HL-60/S4 treated with phorbol 12-myristate 13-acetate at 8.2 ng/mL for 4 days and 3 days (cell line): ENCODE measurements around the gene SKAP2.

Experiments used
- in situ Hi-C: fragments of 300-500 bp; cut with MboI; formaldehyde crosslinking; loops from 2 replicates; pipeline ENCODE4 v1.15.0; 2022; ENCODE audit warnings: low sequenced_read_pairs

SKAP2 gene

DNA sequence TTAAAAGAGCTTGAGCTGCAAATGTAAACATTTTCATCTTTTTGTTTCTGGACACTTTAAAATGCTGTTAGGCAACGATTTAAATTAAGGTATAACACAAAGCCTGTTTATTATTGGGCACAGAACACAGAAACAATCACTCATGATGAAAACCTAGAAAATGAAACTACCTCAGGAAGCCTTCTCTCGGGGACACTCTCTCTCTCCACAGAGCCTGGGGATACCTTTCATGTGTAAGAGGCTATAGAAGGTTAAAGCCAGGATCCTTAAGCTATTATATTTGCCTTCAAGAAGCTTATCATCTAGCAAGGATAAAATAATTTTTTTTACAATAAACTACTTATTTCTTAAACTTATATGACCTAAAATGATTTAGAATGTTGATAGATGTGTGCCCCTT, 194.1 kb downstream of the SKAP2 start:
- in situ Hi-C loops: loop anchor here (25.0 kb wide), 2 partner anchors 308 to 783 kb away; no protein-coding TSS in a partner anchor

DNA sequence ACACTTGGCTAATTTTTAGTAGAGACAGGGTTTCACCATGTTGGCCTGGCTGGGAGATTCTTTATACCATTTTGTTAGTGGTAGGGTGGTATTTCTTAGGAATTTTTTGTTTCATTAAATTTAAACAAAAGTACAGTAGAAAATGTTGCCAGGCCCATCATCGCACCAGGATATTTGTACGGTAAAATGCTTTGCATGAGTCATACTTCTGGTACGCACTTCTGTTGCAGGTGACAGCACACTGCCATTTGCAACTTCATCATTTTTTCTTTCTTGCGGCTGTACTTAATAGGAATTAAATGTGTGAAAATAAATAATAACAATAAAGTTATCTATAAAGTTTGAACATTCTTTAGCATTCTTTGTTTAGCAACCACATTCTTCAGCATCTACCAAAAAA, 195.6 kb downstream of the SKAP2 start:
- in situ Hi-C loops: loop anchor here (25.0 kb wide), 2 partner anchors 307 to 782 kb away; no protein-coding TSS in a partner anchor

DNA sequence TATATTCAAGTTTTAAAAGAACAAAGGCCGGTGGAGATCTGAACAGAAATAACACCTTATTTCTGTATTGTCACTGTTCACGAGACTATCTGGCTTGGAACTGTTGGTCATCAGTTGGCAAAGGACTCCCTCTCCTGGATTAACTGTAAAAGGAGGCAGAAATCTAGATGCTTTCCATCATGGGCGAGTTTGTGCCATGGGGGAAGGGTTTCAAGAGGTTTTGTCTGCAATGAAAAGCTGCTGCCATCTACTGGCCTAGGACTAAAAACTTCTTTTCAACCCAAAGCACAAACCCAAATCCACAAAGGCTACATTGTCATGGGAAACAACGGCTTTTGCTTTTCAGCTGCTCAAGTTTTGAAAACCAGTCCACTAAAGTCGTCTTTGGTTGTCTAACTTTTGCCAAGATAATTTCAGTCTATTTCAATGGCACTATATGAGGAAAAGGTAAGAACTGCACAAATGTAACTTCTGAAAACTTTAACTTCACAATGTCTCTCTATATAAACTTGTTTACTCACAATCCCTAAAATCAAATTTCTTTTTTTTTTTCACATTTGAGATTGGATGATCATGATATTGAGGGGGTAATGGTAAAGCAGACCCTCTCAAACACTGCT, 196.8 kb downstream of the SKAP2 start:
- in situ Hi-C loops: loop anchor here (25.0 kb wide), 2 partner anchors 305 to 780 kb away; no protein-coding TSS in a partner anchor

DNA sequence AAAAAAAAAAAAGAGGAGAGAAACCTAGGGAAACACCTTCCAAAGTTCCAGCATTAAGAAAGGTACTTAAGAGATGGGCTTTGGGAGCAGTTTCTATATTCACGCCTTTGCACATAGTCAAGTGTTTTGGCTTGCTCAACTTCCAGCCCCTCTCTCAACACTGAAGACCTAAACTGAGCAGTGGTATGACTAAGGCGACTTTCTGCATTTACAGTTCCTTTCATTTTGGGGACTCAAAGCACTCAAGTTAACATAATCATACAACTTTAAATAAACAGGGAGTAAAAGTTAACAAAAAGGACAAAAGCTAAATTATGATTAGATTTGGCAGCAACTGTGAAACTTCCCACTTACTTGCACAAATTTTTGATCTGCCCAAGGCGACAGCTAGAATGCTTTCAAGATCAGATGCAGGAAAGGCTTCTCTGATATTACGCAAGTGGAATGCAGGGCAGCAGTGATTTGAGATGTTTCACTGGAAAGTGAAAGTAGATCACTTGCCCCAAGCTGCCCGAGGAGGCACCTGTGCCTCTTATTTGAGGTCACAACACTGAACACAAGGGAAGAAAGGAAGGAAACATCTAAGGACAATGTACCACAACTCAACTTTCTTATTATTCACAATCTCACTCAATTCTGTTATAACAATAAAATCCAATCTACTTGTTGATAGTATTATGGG, 199.5 kb downstream of the SKAP2 start:
- in situ Hi-C loops: loop anchor here (25.0 kb wide), 2 partner anchors 303 to 778 kb away; no protein-coding TSS in a partner anchor

DNA sequence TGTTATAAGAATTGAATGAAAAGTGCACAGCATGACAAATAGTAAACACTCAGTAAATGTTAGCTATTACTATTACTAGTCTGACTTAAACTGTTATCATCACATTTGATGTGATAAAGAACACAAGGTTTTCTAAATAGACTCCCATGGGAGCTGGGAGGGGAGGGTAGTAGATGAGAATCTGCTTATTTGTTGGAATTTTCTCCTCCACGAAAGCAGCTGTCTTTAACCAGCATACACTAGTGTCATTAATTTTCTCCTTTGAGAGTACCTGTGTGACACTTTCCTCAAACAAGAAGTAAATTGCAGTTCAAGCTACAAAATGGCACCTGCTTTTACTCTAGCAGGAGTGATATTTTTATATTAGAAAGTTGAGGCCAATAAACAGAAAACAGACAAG, 200.1 kb downstream of the SKAP2 start:
- in situ Hi-C loops: loop anchor here (25.0 kb wide), 2 partner anchors 302 to 777 kb away; no protein-coding TSS in a partner anchor

DNA sequence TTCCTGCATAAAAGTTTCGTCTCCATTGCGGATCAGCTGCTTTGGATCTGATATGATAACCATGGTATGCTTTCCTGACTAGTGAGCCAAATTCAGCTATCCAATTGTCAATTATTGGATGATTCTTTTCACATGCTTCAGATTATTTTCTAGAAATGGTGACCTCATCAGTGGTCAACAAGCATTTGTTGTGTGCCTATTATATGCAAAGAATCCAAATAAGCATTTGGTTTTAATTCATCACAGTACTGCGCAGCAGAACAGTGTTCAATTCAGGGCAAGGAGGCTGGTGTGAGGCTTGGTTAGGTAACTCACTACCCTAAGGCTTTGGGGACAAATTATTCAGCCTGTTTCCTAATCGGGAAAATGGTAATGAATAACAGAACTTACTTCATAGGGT, 200.5 kb downstream of the SKAP2 start:
- in situ Hi-C loops: loop anchor here (25.0 kb wide), 2 partner anchors 302 to 777 kb away; no protein-coding TSS in a partner anchor

DNA sequence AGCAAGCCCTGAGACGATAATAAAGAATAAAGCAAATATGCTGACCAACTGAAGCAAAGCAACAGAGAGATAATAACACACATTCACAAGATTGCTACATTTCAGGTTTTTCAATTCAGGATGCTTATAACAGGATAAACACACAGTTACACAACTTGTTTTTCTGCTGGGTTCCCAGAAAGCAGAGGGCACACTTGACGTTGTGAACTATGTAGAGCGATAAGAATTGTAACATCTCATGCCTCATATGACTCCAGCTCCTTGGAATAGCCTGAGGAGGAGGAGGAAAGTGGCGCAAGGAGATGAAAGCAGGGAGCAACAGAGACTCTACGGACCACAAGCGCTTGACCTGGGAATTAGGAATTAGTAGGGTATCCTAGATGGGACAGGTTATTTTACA, 201.7 kb downstream of the SKAP2 start:
- in situ Hi-C loops: loop anchor here (25.0 kb wide), 2 partner anchors 300 to 775 kb away; no protein-coding TSS in a partner anchor

DNA sequence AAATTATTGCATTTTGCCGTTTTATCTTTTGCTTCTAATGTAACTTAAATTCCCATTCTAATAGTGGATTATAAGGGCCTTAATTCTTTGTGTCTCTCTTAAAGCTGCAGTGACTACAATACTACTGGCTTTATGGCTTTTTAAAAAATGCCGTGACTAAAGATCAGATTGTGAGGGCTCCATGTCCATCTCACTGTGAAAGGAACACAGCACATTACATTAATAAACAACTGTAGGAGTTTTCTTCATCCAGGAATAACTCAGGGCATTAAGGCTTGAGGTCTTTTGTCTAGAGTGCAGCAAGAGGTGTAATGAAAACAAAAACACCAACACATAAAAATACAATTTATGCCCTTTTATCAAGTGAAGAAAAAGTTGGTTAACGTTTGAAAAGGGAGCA, 205.3 kb downstream of the SKAP2 start:
- in situ Hi-C loops: loop anchor here (25.0 kb wide), 2 partner anchors 297 to 772 kb away; no protein-coding TSS in a partner anchor

DNA sequence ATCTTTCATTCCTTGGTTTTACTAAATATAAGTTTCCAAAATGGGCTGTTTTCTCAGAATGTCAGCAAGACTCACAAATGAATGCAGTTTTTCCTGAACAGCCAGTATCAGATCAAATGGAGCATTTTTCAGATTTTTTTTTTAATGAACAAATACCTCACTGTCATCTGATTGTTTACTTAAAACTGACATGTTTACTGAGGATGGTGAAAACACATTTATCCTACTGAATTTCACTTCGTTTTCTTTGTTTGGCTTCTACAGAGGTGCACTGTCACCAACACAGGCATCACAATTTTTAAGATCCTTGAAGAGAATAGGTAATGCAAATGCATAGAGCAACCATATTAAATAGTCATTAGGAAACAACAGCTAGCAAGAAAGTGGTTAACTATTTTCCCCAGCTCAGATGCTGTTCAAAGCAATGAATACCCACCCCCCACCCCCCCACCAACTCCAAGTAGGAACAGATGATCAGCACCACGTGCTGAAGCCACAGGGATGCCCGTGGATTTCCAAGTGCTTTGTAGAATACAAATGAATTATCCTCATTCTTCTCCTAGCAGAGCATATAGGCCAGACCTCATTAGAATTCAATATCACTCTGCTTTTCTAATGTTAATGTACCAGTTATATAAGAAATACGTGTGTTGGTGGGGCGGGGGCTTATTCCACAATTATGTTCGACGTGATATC, 205.9 kb downstream of the SKAP2 start:
- in situ Hi-C loops: loop anchor here (25.0 kb wide), 2 partner anchors 296 to 771 kb away; no protein-coding TSS in a partner anchor

DNA sequence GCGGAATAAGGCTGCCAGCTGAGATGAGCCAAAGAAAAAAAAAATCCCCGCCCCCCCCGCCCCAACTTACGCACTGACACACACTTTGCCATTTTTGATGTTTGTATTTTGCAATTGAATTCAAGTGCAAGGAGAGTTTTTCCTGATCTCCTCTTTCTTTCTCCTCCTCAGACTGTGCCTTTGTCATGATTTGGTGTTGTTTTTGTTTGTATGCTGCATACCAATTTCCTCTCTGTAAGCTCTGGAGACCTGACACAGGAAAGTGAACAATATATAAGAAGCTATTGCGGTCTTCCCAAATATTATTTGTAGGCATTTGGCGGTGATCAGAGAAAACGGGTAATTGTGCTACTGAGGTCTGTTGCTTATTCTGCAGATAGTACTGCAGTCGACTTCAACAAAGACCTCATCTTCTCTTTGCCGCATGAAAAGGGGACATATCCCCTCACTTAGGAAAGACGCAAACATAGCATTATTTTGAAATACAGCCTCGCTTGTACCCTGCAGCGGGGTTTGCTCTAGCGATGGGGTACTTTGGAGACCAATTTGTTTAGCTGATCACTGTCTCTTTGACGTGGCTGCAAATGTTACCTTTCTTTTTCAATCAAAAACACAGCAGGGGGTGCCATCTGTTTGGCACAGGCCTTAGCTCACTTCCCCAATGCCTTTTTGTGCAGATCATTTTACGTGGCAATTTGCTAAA, 206.6 kb downstream of the SKAP2 start:
- in situ Hi-C loops: loop anchor here (25.0 kb wide), 2 partner anchors 296 to 771 kb away; no protein-coding TSS in a partner anchor

DNA sequence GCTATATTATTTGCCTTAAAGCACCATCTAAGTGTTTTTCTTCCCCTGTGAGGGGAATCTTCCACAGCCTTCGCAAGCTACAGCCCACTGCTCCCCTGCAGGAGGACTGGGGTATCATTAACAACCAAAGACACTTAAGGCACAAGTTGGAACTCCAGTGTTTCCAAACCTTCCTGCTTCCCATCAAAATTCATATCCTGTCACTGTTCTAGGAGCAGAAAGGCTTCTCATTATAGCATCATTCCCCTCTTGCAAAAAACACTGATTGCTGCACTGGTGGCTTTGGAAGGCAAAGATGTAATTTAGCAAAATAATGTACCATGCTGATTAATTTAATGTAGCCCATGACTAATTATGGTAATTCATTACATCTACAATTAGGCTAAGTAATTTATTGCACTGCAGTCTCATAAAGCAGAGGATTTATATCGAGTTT, 207.2 kb downstream of the SKAP2 start:
- in situ Hi-C loops: loop anchor here (25.0 kb wide), 2 partner anchors 295 to 770 kb away; no protein-coding TSS in a partner anchor

DNA sequence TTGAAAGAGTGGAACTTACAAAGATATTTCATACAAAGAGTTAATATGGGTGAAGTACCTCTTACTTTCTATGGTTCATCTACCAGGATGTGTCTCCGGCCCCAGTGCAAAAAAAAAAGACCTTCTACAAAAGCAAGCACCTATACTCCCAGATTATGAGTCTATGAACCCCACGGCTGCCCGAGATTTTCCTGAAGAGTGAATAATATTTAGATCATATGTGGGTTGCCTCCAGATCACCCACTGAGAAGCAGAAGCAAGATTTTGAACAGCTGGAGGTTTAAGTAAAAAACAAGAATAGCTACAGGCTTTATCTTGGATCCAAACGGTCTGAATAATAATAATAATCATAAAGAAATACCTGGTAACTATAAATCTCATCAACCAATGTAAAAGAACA, 207.7 kb downstream of the SKAP2 start:
- in situ Hi-C loops: loop anchor here (25.0 kb wide), 2 partner anchors 294 to 769 kb away; no protein-coding TSS in a partner anchor

DNA sequence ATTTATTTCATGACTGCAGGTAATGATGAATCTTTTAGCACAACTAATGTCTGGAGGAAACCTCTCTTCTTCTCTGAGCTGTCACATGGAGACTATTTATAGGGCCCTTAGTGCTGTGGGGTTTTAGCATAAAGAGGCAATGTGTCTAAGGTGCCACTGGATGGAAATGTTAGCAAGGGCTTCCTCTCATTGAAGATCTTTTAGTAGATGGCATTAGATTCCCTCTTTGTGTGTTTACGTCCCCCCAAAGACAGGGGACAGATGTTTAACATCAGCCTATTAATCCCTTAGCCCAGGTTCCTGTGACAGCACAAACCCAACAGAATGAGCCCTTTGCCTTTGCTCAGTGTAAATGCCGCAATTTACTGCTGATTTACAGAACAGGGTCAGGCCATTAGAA, 208.6 kb downstream of the SKAP2 start:
- in situ Hi-C loops: loop anchor here (25.0 kb wide), 2 partner anchors 293 to 768 kb away; no protein-coding TSS in a partner anchor

DNA sequence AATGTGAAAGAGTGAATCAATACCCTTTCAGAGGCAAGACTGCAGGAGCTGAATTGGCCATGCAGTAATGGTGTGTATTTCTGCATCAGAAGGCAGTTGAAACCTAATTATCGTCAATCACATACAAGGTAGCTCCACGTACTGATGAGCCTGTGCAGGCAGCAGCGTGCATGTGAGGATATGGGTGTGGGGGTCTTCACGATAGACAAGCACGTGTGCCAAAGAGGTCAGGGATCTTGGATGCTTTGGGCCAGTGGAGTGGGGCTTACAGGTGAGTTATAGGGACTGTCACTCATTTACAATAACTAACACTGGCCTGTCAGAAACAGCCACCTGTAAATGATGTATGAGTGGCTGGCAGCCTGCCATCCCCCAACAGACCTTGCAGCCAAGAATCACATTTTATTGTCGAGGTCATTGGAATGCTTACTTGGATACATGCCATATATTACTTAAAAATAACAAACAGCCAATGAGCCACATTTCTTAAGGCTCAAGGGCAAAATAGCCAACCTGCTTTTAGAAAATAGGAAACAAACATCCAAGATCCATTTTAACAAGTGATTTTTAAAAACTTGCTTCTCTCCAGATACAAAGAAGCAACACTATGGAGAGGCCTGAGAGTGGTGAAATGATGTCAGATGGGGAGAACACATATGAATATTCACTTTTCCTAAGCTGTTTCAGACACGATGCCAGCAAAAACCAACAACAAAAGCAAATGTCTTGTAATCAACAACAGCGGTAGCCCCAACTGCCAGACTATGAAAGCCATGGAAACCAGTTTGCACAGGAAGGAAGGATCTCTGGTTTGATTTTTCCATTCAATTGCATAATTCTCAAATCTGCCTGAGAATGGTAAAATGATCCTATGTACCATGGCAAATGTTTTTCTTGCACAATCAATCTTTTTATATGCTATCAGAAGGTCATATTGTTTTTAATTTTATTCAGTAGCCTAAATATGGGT, 210.7 kb downstream of the SKAP2 start:
- in situ Hi-C loops: loop anchor here (25.0 kb wide), 2 partner anchors 291 to 766 kb away; no protein-coding TSS in a partner anchor

DNA sequence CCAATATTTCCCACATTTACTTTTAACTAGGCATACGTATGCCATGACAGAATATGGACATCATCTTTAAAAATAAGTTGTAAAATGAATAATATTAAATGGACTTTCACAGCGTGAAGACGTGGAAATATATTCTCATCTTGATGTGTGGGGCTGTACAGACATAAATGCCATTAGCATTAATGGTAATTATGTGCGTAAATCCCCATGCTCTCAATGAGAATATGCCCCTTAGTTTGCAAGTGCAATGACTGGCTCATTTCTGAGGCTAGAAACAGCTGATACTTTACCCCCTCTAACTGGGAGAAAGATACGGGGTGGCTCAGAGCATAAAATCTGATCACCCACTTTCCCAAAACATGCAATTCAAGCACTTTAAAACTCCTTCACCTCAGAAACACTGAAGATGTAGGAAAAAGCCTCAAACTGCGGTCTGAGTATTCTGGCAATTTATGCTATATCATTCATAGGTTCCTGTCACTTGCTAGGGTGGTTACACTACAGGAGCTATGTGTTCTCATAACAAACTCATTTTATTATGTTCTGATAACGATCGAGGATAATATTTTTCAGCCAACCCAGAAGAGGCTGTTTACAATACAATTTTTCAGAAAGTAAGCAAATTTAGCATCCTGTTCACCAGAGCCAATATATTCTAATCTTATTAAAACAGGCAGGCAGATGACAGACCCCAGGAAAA, 211.8 kb downstream of the SKAP2 start:
- in situ Hi-C loops: loop anchor here (25.0 kb wide), 2 partner anchors 290 to 765 kb away; no protein-coding TSS in a partner anchor

DNA sequence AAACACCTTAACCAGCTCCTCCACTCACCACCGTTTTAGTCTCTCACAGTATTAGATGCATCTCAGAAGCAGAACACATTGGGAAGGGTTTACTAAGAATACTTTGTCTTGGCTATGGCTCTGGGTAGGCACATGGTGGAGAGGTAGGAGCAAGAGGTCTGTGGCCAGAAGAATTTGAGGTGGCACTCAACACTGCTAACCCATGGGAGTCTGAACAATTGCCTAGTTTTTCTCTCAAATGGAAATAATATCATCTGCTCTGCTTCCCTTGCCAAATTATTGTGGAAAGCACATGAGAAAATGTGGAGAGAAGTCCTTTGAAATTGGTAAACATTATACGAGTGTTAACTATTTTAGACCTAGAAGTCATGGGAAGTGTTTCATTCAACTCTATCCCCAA, 214.3 kb downstream of the SKAP2 start:
- in situ Hi-C loops: loop anchor here (25.0 kb wide), 2 partner anchors 288 to 763 kb away; no protein-coding TSS in a partner anchor

DNA sequence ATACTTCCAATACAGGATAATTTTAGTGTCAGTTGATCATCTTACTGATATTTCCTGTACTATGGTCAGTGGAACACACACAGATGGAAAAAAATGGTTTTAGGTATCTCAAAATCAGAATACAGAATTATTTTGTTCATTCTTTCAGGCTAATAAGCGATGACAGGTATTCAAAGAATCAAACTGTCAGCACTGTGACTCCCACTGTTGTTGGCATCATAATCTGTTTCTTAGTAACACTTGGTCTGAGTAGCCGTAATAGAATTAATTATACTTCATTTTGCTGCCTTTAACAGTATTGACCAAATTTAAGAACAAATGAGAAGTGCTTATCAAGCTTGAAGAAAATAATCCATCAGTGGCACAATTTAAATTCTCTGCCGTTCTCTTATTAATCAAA, 215.0 kb downstream of the SKAP2 start:
- in situ Hi-C loops: no loop called here

DNA sequence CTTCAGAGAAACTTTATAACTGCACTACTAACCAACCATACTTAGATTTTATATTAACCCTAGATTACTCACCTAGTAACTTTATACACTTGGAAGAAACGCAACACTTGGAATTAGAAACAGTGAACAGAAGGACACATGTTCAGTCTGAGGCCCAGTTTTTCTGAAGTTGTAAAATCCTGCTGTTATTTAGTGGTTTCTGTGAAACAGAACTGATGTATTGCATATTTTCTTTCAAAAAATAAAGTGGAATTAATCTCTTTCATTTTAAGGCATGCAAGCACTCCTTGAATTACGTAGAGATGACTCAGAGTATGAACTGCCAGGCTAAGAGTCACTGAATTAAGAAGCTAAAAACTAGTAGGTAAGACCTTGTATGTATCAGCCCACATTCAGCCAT, 215.8 kb downstream of the SKAP2 start:
- in situ Hi-C loops: no loop called here
